BE2C (cell line): ENCODE measurements around the gene DEFB113.
"Not testable (repeated sequence)": the region's sequence is repeated elsewhere in the genome, so short reads cannot be mapped to it uniquely, and the experiment has no call there.

Experiments used
- DNase-seq: peaks from one replicate; pipeline ENCODE4 v3.0.0-alpha.2; 2020
- H3K27me3 ChIP-seq: fragments of 250-450 bp; sonication (Bioruptor Pico); 2 replicates; pipeline ENCODE4 v1.5.1; 2020; ENCODE audit warnings: mild to moderate bottlenecking
- H3K36me3 ChIP-seq: fragments of 250-450 bp; sonication (Bioruptor Pico); 2 replicates; pipeline ENCODE4 v1.5.1; 2020; ENCODE audit warnings: mild to moderate bottlenecking
- H3K4me1 ChIP-seq: fragments of 250-450 bp; sonication (Bioruptor Pico); 2 replicates; pipeline ENCODE4 v1.5.1; 2020
- H3K4me3 ChIP-seq: 2 replicates; pipeline ENCODE4 v1.5.1; 2011; ENCODE audit warnings: low read depth, low read length
- H3K9me3 ChIP-seq: fragments of 250-450 bp; sonication (Bioruptor Pico); 2 replicates; pipeline ENCODE4 v1.5.1; 2020
- CTCF ChIP-seq: IDR thresholded peaks from 2 replicates; pipeline ENCODE4 v1.5.1; 2012; ENCODE audit warnings: mild to moderate bottlenecking, low read depth, low read length

DEFB113 gene

GRCh38 chr6:49949062-49949461, 20.4 kb downstream of the DEFB113 start:
- Histone ChIP-seq H3K27me3 (no peaks in the 10 kb centered on the region), H3K36me3 (no peaks in the 10 kb centered on the region), H3K9me3 (no peaks in the 10 kb centered on the region), H3K4me1 (no peaks in the 10 kb centered on the region), H3K4me3 (no peak overlapping the region)
- TF ChIP-seq CTCF = no peak
- no peak for DNase-seq

DNA sequence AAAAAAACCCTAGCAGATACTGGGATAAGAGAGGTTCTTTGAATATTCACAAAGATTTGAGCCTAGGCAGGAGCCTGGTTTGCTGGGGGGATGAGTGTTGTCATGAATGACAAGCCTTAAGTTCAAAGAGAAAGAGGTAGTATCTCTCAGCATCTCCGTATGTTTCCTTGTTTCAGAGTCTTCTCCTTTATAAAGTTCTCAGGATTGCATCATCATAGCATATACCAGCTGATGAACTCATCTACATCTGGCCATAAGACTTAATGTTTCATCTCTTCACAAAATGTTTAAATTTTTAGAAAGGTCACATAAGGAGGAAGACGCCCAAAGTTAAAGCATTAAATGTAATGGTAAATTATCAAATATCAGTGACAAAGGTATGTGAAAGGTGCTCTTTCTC, 22.6 kb downstream of the DEFB113 start:
- no peak overlapping the region for H3K4me3 ChIP-seq
- H3K4me1 ChIP-seq = no peaks in the 10 kb centered on the region
- DNase-seq = no peak
- no peaks in the 10 kb centered on the region for H3K27me3 ChIP-seq
- H3K36me3 ChIP-seq = no peaks in the 10 kb centered on the region
- H3K9me3 ChIP-seq = no peaks in the 10 kb centered on the region
- TF ChIP-seq CTCF = no peak

GRCh38 chr6:49944068-49944467, 25.4 kb downstream of the DEFB113 start:
- not testable (repeated sequence) for H3K36me3 ChIP-seq, H3K4me3 ChIP-seq, H3K27me3 ChIP-seq, H3K4me1 ChIP-seq, DNase-seq, H3K9me3 ChIP-seq

- DNase-seq = no peak
- TF ChIP-seq CTCF = no peak
- no peak overlapping the region for H3K4me3 ChIP-seq
Observed at GRCh38 chr6:49939993-49940498, 29.4 kb downstream of the DEFB113 start.

GRCh38 chr6:49937811-49938210, 31.6 kb downstream of the DEFB113 start:
- Histone ChIP-seq H3K36me3 (no peaks in the 10 kb centered on the region), H3K4me3 (no peak overlapping the region), H3K9me3 (no peaks in the 10 kb centered on the region), H3K27me3 (no peaks in the 10 kb centered on the region), H3K4me1 (no peaks in the 10 kb centered on the region)
- DNase-seq = no peak
- no peak for TF ChIP-seq CTCF

More at GRCh38 chr6:49939993-49940498, 29.4 kb downstream of the DEFB113 start:
- Histone ChIP-seq H3K4me1 (no peaks in the 10 kb centered on the region), H3K27me3 (no peaks in the 10 kb centered on the region), H3K36me3 (no peaks in the 10 kb centered on the region), H3K9me3 (no peaks in the 10 kb centered on the region)

DNA sequence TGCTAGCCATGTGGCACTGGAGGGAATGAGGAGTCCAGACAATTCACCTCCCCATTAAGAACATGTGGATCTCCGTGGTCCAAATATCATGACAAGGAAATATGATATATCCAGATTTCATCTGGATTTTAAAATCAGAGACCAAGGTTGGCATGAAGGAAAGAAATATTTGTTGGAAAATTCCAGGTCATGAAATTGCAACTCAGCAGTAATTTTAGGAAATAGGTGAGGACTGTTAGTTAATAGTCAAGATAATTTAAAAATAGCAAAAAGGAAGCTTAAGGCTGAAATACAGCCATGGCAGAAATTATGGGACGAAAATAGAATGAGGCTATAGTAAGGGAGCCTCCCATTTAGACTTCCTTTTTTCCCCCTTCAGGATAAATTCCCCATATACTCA, 32.4 kb downstream of the DEFB113 start:
- Histone ChIP-seq H3K36me3 (no peaks in the 10 kb centered on the region), H3K27me3 (no peaks in the 10 kb centered on the region), H3K9me3 (no peaks in the 10 kb centered on the region), H3K4me3 (no peak overlapping the region), H3K4me1 (no peaks in the 10 kb centered on the region)
- no peak for TF ChIP-seq CTCF
- no peak for DNase-seq

DNA sequence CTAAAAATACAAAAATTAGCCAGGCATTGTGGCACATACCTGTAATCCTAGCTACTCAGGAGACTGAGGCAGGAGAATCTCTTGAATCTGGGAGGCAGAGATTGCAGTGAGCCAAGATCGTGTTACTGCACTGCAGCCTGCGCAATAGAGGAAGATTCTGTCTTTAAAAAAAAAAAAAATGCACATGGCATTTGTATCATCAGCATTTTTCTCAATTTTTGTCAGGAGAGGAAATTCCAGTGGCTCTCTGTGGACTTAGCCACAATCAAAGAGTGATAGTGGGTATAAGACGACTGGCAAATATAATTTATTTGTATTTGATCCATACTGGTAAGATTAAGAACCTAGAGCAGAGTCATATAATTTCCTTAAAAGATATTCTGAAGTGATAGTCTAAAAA, 34.0 kb downstream of the DEFB113 start:
- no peak for TF ChIP-seq CTCF
- DNase-seq = no peak
- no peaks in the 10 kb centered on the region for H3K9me3 ChIP-seq

More for the DNA sequence above, 34.0 kb downstream of the DEFB113 start:
- H3K4me3 ChIP-seq = no peak overlapping the region
- H3K4me1 ChIP-seq = no peaks in the 10 kb centered on the region
- H3K36me3 ChIP-seq = no peaks in the 10 kb centered on the region
- H3K27me3 ChIP-seq = no peaks in the 10 kb centered on the region
